Activated CD8-positive, alpha-beta memory T cell treated with anti-CD3 and anti-CD28 coated beads for 4 hours (primary cell): ENCODE measurements around the gene PRSS35.
"Not testable (repeated sequence)": the region's sequence is repeated elsewhere in the genome, so short reads cannot be mapped to it uniquely, and the experiment has no call there.

ENCODE experiments used
- DNase-seq, 2 donors: peaks; one replicate each; pipeline ENCODE4 v3.0.0-alpha.2; 2020; ENCODE audit warnings: low read depth in 2 of 2

The PRSS35 gene

DNA sequence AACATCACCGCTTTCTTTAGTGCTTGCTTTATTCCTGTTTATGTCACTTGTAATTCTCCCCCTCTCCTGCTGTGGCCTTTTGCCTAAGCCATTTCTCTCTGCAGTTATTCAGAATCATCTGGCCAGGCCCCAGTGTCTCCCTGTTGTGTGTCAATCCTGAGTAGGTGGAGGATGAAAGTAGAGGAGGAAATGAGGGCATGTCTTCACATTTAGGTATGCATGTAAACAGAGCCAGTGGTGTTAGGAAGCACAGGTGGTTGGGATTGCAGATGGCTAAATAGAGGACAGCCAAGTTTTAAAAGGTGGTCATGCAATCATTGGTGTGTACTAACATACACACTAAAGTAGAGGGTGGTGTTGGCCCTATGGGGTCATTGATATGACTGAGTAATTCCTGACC, 5.2 kb downstream of the PRSS35 start:
- DNase-seq = no peak

DNA sequence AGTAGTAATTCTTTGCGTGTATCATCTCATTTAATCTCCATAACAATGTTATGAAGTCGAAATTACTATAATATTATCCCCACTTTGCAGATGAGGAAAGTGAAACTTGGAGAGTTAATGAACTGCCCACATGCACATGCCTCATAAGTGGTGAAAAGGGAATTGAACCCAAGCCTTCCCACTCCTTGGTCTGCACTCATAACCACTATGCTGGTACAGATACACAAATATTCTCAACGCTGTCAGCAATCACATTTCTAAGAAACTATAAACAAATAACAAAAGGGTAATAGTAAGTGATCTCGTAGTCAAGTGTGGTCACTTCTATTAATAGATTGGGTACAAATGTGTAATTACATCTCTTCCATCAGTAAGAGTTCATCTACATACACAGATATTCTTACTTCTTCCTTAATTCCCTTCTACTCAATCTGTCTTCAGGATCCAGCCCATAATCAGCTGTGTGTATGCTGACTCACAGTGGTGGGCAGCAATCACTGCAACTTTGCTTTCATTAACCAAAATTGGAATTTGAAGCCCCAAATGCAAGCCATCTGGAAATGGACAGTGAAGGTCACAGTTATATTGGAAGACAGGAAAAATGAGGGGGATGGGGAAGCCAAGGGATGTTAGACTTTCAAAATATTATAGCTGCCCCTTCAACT, 6.6 kb downstream of the PRSS35 start:
- no peak for DNase-seq

DNA sequence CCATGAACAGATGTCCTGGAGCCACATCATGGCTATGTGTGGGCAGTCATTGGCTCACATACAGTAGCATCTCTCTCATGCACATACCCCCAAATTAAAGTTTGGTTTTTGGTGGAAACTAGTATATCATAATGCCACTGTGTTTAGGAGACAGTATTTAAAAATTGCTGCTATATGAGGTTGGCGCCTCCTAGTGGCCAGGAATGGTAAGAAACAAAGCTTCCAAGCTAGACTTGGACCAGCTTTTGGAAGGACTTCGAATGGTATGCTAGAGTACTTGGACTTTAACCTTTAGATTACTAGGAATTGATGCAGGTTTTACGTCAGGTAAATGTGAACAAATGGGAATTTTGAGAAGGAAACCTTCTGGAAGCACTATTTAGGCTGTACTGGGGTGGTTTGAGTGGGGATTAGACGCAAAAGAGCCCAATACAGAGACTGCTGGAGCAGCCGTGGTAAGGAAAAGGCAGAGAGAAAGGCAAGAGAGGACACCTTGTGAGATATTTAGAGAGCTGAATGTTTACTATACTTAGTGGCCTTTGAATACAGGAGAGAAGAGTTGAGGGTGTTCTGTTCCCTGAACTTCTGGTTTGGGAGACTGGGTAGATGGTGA, 23.8 kb downstream of the PRSS35 start:
- DNase-seq = peak in 1 of 2 donors; percentile 28

DNA sequence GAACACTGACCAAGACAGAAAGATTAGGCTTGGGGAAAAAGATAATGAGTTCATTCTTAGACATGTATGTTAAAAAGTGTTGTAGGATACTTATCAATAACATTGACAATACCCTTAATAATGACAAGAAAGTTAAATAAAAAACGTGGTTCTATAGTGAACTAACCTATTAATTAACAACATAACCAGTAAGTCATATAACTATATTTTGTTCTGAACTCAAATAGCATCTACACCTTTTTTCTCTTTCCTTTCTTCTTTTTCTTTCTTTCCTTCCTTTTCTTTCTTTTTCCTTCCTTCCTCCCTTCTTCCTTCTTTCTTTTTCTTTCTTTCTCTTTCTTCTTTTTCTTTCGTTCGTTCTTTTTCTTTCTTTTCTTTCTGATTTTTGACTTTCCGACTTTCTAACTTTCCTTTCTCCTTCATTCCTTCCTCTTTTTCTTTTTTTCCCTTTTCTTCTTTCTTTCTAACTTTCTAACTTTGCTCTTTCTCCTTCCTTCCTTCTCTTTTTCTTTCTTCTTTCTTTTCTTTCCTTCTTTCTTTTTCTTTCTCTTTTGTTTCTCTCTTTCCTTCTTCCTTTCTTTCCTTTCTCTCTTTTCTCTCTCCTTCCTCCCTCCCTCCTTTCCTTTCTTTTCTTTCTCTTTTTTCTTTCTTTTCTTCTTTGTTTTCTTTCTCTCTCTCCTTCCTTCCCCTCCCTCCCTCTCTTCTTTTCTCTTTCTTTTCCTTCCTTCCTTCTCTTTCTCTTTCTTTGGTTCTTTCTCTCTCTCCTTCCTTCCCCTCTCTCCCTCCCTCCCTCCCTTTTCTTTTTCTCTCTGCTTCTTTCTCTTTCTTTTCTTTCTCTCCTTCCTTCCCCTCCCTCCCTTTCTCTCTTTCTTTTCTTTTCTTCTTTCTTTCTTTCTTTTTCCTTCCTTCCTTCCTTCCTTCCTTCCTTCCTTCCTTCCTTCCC, 24.6 kb downstream of the PRSS35 start:
- no peak for DNase-seq

DNA sequence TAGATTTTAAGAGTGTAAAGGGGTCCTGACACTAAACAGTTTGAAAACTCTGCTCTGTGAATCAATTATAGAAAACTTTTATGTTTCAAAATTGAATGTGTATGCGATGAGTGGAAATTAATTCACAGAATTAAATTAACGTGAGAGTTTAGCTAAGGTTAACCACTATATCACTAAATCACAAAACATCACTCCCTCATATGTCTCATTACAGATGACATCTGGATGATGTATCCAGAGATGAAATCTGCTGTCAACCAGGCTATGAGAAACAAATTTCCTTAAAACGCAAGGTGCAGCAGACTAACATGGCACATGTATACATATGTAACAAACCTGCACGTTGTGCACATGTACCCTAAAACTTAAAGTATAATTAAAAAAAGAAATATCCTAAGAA, 27.3 kb downstream of the PRSS35 start:
- no peak for DNase-seq

DNA sequence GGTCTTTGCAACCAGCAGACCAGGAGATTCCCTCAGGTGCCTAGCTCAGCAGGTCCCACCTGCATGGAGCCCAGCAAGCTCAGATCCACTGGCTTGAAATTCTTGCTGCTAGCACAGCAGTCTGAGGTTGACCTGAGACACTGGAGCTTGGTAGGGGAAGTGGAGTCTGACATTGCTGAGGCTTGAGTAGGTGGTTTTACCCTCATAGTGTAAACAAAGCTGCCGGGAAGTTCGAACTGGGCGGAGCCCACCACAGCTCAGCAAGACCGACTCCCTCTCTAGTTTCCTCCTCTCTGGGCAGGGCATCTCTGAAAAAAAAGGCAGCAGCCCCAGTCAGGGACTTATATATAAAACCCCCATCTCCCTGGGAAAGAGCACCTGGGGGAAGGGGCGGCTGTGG, 34.3 kb downstream of the PRSS35 start:
- no peak for DNase-seq

DNA sequence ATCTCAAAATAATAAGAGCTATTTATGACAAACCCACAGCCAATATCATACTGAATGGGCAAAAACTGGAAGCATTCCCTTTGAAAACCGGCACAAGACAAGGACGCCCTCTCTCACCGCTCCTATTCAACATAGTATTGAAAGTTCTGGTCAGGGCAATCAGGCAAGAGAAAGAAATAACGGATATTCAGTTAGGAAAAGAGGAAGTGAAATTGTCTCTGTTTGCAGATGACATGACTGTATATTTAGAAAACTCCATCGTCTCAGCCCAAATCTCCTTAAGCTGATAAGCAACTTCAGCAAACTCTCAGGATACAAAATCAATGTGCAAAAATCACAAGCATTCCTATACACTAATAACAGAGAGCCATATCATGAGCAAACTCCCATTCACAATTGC, 38.1 kb downstream of the PRSS35 start:
- not testable (repeated sequence) for DNase-seq

DNA sequence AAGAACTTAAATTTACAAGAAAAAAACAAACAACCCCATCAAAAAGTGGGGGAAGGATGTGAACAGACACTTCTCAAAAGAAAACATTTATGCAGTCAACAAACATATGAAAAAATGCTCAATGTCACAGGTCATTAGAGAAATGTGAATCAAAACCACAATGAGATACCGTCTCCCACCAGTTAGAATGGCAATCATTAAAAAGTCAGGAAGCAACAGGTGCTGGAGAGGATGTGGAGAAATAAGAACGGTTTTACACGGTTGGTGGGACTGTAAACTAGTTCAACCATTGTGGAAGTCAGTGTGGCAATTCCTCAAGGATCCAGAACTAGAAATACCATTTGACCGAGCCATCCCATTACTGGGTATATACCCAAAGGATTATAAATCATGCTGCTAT, 39.4 kb downstream of the PRSS35 start:
- not testable (repeated sequence) for DNase-seq

DNA sequence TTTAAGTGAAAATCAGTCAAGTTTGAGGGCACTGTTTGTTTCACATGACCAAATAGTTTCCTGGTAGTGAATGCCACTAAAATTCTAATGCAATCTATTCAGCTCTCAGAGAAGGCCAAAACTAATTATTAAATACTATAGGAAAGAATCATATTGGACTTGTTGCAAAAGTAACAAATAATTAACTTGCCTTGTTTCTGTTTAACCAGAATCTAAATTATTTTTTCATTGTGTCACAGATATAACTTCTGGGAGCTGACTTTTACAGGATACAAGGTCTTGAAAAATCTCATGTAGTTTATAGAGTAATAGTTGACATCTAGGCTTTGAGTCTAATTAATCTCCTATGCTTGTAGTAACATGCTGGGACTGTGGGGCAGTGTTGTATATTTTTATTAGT, 44.5 kb downstream of the PRSS35 start:
- DNase-seq = no peak

DNA sequence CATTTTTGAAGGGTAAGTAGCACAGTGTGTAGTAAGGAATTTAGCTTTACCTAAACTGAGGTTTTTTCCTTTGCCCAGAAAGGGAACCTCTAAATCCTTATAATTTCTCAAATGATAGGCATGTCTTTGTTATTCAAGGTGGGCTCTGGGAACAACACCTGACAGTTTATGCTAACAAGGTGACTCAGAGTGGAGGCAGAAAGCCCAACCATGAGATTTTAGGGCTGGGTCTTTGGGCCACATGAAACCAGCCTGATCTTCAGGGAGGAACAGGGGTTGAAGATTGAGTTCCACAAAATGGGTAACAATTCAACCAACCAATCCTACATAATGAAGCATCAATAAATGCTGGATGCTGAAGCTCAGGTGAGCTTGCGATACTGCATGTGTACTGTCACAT, 46.6 kb downstream of the PRSS35 start:
- no peak for DNase-seq

DNA sequence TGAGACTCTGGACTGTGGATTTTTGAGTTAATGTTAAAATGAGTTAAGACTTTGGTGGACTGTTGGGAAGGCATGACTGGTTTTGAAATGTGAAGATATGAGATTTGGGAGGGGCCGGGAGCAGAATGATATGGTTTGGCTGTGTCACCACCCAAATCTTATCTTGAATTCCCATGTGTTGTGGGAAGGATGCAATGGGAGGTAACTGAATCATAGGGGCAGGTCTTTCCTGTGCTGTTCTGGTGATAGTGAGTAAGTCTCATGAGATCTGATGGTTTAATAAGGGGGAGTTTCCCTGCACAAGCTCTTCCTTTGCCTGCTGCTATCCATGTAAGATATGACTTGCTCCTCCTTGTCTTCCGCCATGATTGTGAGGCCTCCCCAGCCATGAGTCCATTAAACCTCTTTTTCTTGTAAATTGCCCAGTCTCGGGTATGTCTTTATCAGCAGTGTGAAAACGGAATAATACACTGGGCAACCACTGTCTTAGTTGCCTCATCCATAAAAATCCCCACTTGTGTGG, 59.4 kb downstream of the PRSS35 start:
- DNase-seq = not testable (repeated sequence)

DNA sequence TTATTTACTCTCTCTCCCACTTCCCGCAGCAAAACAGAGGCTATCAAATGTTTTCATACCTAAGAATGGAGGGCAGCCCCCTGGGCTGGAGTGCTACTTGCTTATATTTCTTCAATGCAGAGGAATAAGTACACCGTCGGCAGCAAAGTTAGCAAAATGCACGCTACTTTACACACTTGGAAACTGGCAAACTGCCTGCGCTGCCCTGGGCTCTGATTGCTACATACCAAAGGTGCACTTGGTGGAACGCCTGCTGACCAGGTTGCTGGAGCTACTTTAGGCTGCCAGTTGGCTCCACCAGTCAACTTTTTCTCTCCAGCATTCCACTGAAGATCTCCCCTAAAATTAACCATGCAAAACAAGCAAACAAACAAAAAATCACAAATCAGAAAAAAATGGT, 62.4 kb downstream of the PRSS35 start:
- no peak for DNase-seq
